ENCODE results near the gene RFPL2. TPM values are rescaled to one million over a fixed set of nuclear protein-coding genes. Genes with fewer than 3 reads are reported as not detected.
"Not testable (repeated sequence)": the region's sequence is repeated elsewhere in the genome, so short reads cannot be mapped to it uniquely, and the experiment has no call there.

Gene RFPL2
- total RNA-seq, 2 experiments from 2014 or later: 0.10 TPM; not detected in 1

DNA sequence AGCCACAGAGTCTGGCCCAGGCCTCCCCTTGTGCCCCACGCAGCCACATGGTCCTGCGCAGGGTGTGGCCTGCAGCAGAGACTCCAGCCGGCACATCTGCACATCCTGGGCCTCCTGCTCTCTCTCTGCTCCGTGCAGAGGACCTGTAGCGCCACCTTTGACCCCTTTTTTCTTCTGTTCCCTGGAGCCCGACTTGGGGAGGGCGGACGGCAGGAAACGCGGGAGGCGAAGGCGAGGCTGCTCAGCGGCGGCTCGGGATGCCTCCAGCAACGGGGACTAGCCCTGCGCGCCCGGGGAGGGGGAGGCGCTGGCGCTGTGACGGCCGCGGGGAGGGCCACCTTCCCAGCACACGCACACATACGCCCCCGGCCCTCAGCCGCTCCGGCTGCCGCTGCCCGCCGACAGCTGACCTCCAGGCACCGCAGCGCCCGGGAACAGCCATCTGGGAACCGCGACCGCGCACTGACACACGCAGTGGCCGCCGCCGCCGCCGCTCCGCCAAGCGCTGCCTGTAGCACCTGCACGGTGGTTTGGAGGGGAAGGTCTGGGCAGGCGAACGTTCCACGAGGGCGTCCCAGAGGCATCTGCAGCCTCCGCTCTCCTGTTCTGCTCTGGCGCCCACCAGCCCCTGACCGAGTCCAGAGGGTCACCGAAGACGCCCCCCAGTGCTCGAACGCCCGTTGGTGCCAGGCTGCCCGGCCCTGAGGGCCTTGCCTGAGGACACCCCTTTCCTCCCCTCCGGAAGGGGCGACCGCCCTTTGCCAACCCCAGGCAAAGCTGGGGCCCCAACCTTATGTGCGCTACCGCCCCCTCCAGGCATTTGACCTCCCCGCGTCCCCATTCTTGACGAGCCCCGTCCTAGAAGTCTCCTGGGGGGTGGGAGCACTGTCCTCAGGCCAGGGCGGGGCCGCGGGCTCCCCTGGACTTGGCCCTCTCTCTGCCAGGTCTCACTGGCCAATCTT is 28.9 kb downstream of the RFPL2 start:
- CTCF ChIA-PET: no interaction called here
- POLR2A ChIA-PET: no interaction called here

DNA sequence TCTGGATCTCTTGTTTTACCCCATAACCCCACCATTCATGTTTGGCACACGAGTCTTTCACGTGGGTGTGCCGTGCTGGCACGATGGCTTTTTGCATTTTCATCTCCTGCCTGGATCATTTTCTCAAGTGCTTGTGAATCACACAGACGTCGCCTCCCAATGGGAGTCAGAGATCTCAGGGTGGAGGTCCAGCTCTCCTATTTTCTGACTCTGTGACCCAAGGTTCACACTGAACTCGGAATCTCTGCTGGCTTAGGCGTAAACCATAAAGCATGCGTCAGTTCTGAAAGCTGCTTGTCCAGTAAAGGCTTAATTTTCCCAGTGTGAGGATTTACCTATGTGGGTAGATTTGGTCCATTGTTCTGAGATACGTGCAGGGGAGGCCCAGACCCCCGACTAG is 29.8 kb downstream of the RFPL2 start:
- ChIA-PET POLR2A (no interaction called here), CTCF (no interaction called here)

- POLR2A ChIA-PET: no interaction called here
- CTCF ChIA-PET: no interaction called here
These were observed 39.2 kb downstream of the RFPL2 start for GRCh38 chr22:32165681-32166080.

GRCh38 chr22:32164075-32164860 is 40.6 kb downstream of the RFPL2 start:
- ChIA-PET POLR2A (no interaction called here), CTCF (interaction anchor here (0.6 kb wide), 1 partner anchor 151 kb away, joined by 4 read pairs; no protein-coding TSS in a partner anchor)

DNA sequence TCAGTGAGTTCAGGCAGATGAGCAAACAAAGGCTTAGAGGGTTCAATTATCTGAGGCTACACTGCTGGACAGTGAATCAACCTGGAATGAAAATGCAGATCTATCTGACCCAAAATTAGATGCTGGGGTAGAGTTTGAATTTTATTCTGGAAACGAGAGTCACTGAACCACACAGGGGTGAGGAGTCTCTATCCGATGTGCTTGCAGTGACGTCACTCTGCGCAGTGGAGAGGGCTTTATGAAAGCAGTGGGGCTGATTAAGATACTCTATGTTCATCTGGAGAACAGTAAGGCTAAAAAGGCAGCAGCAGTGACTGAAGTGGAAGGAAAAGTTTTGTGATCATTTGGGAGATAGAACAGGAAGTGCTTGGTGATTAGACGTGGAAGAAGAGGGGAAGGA is 44.5 kb downstream of the RFPL2 start:
- POLR2A ChIA-PET, CTCF ChIA-PET: not testable (repeated sequence)

DNA sequence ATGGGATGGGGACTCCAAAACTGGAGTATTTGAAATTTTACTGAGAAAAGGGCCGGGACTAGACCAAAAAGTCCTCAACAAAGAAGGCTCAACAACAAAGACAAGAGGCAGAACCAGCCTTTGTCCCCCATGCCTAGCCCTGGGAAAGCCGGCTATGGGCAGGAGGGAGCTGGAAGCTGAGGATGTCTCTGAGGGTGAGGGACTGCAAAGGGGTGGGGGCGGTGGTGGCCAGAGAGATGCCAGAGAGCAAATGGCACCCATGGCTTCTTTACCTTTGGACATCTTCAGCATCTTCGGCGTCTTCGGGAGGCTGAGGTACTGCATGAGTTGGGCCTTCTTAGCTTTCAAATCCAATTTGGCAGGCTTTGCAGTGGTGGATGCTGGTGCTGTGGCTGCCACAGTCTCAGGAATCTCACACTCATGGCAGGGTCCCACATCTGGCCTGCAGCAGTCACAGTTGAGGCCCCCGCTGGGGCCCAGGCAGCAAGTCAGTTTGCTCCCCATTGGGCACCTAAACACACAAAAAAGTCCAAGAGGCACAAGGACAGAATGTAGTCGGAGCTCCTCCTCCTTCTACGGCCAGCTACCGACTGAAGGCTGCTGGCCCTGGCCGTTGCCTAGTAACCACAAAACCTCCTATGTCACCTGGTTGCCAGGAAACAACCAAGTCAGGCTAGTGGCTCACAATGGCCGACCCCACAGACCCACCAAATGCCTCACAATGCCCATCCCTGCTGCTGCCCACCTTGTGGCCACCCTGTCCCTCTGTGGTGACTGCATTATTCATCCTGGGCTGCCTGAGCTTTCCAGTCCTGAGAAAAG is 46.0 kb downstream of the RFPL2 start, which contains the start of gene C22orf42:
C22orf42 (minus strand) TSS at position 592 of the 822 bp plus-strand sequence; CDS start at position 504, 88 bp downstream.
- ChIA-PET CTCF (no interaction called here), POLR2A (no interaction called here)

GRCh38 chr22:32157632-32158031 is 47.2 kb downstream of the RFPL2 start:
- CTCF ChIA-PET, POLR2A ChIA-PET: not testable (repeated sequence)

DNA sequence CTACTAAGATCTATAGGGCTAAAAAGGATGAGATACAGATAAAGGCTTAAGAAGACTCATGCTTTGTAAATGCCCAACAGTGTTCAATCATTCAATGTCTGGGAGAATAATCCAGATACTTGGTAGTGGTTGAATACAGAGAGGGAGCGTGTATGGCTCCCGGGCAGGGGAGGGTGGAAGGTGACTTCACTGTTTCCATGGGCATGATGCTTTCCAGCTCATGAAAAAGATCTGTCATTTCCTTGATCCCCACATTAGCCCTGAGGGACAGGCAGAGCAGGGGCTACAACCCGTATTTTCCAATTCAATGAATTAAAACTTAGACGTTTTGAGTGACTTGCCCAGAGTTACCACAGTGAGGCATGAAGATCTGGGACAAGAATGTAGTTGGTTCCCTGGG is 50.1 kb downstream of the RFPL2 start:
- CTCF ChIA-PET: interaction anchor here (1.3 kb wide), 1 partner anchor 230 kb away, joined by 3 read pairs; no protein-coding TSS in a partner anchor
- POLR2A ChIA-PET: not testable (repeated sequence)

- CTCF ChIA-PET, POLR2A ChIA-PET: not testable (repeated sequence)
These were observed 53.2 kb downstream of the RFPL2 start for GRCh38 chr22:32151641-32152040.

DNA sequence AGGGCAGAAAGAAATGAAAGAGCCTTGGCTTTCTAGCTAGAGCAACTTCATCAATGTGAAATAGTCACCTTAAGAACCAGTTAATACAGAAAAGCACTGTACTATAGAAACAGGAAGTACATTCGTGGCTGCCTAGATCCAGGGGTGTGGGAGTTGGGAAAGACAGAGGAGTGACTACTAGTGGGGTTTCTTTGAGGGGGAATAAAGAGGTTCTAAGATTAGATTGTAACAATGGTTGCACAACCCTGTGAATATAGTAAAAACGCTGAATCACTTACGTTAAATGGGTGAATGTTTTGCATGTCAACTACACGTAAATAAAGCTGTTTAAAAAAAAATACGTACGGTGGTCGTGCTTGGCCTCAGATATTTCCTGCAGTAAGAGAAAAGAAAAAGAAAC is 54.2 kb downstream of the RFPL2 start:
- POLR2A ChIA-PET, CTCF ChIA-PET: not testable (repeated sequence)

DNA sequence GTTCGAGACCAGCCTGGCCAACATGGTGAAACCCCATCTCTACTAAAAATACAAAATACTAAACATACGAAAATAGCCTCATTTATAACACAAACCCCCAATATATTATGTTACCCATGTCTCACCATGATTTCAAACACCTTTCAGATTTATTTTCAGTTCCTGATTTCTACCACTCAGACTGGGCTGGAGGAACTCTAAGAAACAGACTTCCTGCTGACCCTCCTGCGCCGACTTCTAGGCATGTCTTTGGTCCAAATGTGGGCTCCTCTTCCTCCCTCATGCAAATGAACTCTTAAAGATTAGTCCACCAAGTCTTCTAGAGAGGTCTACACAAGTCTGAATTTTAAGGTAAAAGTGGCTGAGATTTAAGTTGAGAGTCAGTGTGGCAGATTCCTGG is 56.5 kb downstream of the RFPL2 start:
- POLR2A ChIA-PET, CTCF ChIA-PET: not testable (repeated sequence)

DNA sequence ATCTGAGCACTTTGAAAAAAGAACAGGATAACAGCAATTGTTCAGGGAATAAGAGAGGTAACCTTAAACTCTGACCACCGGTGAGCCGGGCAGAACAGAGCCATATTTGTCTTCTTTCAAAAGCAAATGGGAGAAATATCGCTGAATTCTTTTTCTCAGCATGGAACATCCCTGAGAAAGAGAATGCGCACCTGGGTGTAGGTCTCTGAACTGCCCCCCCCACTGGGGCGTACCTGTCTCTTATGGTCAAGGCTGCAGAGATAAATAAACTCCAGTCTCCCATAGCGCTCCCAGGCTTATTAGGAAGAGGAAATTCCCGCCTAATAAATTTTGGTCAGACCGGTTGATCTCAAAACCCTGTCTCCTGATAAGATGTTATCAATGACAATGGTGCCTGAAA is 57.7 kb downstream of the RFPL2 start:
- CTCF ChIA-PET, POLR2A ChIA-PET: not testable (repeated sequence)

- ChIA-PET CTCF (no interaction called here), POLR2A (no interaction called here)
These were observed 60.2 kb downstream of the RFPL2 start for GRCh38 chr22:32144496-32145274.

- CTCF ChIA-PET: no interaction called here
These were observed 62.3 kb downstream of the RFPL2 start for GRCh38 chr22:32142600-32142999.

GRCh38 chr22:32140688-32141087 is 64.2 kb downstream of the RFPL2 start:
- CTCF ChIA-PET: interaction anchor here (0.6 kb wide), 1 partner anchor 1067 kb away, joined by 3 read pairs; no protein-coding TSS in a partner anchor
- POLR2A ChIA-PET: not testable (repeated sequence)

More at GRCh38 chr22:32142600-32142999, 62.3 kb downstream of the RFPL2 start:
- POLR2A ChIA-PET: interaction anchor here (0.6 kb wide), 1 partner anchor 453 kb away, joined by 3 read pairs; no protein-coding TSS in a partner anchor

Measured in activated CD8-positive, alpha-beta memory T cell treated with anti-CD3 and anti-CD28 coated beads for 36 hours (primary cell).